GM21528 (cell line): ENCODE measurements around the gene SLC22A1.
"Not testable (repeated sequence)": the region's sequence is repeated elsewhere in the genome, so short reads cannot be mapped to it uniquely, and the experiment has no call there.

ENCODE experiments used
- ATAC-seq: cut with Tn5 transposase; IDR thresholded peaks from one replicate; pipeline ENCODE4 v1.9.1; 2021; ENCODE audit warnings: mild to moderate bottlenecking, moderate library complexity; ENCODE audit not compliant: unreplicated experiment, low FRiP score

The SLC22A1 gene

GRCh38 chr6:160121558-160121957, at the start of gene SLC22A1:
Gene SLC22A1 (plus strand): TSS chr6:160121815. CDS start chr6:160121936, 121 bp downstream.
- ATAC-seq = no peak

- ATAC-seq = no peak
Observed at GRCh38 chr6:160073272-160073671, 48.3 kb upstream of the SLC22A1 start.

GRCh38 chr6:160076009-160076408, 45.6 kb upstream of the SLC22A1 start:
- no peak for ATAC-seq

DNA sequence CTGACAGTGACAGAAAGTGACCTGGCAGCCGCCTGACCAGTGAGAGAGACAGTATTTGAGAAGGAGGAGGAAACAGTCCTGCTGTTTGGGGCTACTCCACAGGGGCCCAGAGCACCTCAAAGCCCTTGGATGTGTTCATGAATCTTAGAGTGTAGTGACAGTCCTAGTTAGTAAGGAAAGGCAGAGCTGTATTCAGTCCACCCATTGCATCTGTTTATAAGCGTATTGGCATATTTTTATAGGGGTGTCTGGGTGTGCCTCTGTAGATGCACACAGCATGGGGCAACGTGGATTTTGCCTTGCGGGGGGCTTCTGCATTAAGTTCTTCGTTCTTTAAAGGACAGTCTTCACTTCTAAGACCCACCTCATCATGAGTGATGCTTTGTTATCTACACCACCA, 44.6 kb upstream of the SLC22A1 start:
- ATAC-seq = no peak

- no peak for ATAC-seq
Observed at GRCh38 chr6:160077526-160077925, 44.1 kb upstream of the SLC22A1 start.

DNA sequence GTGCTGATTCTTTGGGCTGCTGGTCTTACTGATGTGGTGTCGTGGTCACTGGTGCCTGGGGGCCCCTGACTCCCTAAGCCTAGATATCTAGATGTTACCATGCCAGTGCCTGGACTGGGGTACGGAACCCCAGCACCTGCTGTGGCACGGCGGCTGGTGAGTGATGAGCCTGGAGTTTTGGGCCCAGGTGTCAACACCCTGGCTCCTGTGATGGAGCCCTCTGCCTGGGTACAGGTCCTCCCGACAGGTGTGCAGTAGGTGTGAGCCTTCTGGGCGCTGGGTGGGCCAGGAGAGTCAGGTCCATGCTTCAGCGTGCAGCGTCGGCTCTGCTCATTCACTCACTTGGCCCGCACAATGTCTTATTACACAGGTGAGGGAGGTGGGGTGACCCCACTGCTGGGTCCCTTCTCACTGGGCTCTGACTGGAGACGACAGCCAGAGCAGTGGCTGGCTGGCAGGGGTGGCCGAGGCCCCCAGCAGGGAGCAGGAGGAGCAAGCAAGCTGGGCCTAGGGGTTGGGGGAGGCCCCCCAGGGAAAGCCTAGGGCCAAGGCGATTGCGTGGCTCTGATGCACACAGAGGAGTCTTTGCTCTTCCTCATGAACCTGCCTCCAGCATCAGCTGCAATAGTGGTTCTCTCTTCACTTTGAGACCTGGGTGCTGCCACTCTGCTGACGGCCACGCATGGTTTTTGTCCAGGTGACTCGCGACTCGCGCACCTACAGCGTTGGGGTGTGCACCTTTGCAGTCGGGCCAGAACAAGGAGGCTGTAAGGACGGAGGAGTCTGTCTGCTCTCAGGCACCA, 42.5 kb upstream of the SLC22A1 start:
- no peak for ATAC-seq

GRCh38 chr6:160079686-160080043, 42.0 kb upstream of the SLC22A1 start:
- no peak for ATAC-seq

- no peak for ATAC-seq
Observed at GRCh38 chr6:160080097-160080496, 41.5 kb upstream of the SLC22A1 start.

- no peak for ATAC-seq
Observed at GRCh38 chr6:160081398-160081797, 40.2 kb upstream of the SLC22A1 start.

DNA sequence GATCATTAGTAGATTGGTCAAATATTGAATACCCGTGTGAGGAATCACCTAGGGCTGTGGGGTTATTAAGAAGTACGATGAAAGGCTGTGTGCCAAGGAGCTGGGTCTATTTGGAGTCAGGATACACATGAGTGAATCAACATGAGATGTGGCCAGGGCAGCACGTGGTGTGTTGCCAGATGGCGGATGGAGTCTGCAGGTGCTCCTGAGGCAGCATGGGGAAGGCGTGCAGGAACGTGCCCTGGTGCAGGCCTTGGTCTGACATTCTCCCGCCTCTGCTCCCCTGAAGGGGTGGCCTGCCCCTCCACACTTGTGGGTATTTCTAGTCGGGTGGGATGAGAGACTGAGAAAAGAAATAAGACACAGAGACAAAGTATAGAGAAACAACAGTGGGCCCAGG, 39.0 kb upstream of the SLC22A1 start:
- no peak for ATAC-seq

GRCh38 chr6:160084198-160084776, 37.3 kb upstream of the SLC22A1 start:
- no peak for ATAC-seq

DNA sequence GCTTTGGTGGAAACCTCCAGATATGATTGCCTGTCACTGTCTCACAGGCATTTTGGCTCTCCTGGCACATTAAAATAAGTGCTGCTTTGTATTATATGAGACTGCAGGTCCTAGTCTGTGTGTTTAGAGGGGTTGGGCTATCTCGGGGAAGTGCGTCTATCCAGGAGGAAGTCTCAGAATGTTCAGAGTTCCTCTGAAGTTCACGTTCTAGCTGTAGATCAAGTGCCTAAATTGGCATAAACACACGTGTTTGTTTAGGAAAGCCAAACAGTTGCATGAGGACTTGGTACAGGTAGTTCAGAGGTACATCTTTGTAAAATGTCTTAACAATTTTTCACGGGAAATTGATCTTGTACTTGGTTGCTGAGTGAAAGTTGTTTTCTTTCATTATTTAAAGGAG, 36.4 kb upstream of the SLC22A1 start:
- no peak for ATAC-seq

GRCh38 chr6:160085713-160086505, 35.7 kb upstream of the SLC22A1 start:
- no peak for ATAC-seq

GRCh38 chr6:160086754-160087153, 34.9 kb upstream of the SLC22A1 start:
- no peak for ATAC-seq

- no peak for ATAC-seq
Observed at GRCh38 chr6:160088069-160088783, 33.4 kb upstream of the SLC22A1 start.

GRCh38 chr6:160088784-160089533, 32.7 kb upstream of the SLC22A1 start:
- no peak for ATAC-seq

DNA sequence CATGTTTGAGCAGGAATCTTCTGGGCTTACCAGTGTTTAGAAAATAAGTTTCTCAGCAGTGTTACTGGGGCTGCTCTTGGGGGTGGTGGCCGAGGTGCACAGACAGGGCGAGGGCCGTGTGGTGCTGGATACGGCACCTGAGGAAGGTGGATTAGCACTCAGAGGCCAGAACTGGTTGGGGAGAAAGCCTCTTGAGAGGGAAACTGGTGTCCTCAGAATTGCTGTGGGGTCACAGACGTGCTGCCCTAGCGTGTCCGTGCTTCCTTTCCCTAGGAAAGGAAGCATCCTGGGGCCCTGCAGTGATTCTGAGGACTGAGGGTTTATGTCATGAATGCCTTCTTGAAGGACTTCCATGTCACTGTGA, 32.1 kb upstream of the SLC22A1 start:
- ATAC-seq = no peak

GRCh38 chr6:160090442-160091239, 31.0 kb upstream of the SLC22A1 start:
- not testable (repeated sequence) for ATAC-seq

DNA sequence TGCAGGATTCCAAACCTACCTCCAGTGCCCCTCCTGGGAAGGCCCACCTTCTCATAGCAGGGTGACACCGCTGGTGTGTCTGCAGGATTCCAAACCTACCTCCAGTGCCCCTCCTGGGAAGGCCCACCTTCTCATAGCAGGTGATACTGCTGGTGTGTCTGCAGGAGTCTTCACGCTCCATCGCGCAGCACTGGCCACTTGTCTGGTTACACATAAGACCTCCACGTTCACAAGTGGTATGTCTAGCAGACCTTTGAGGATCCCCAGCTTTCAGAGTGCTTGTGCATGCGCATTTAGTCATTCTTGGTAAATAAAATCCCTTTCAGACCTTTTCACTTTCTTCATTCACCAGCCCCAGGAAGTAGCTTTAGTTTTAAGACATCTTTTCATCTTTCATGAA, 29.4 kb upstream of the SLC22A1 start:
- ATAC-seq = not testable (repeated sequence)
